NB4 (cell line): Measurements from ENCODE around the gene ZNF628.

Source experiments
- DNase-seq: peaks from one replicate; pipeline ENCODE4 v3.0.0; 2010; ENCODE audit warnings: low read depth
- H3K4me3 ChIP-seq: one replicate; pipeline ENCODE4 v1.5.1; 2011; ENCODE audit warnings: mild to moderate bottlenecking, low read depth, low read length, moderate library complexity
- CTCF ChIP-seq: IDR thresholded peaks from one replicate; pipeline ENCODE4 v1.5.1; 2012; ENCODE audit warnings: low read depth, low read length
- MAX ChIP-seq: IDR thresholded peaks from 2 replicates; pipeline ENCODE4 v1.6.1; 2011; ENCODE audit warnings: low read depth, low read length
- MYC ChIP-seq: IDR thresholded peaks from 2 replicates; pipeline ENCODE4 v1.6.1; 2011; ENCODE audit warnings: low read depth, low read length
- POLR2A ChIP-seq: IDR thresholded peaks from 2 replicates; pipeline ENCODE4 v1.6.1; 2011; ENCODE audit warnings: mild to moderate bottlenecking; ENCODE audit not compliant: insufficient read length; ENCODE audit errors: extremely low read depth

Gene ZNF628

GRCh38 chr19:55483706-55484592 lies 7.5 kb downstream of the ZNF628 start:
- no peak overlapping the region for H3K4me3 ChIP-seq
- TF ChIP-seq POLR2A = no peak
- TF ChIP-seq MAX = no peak
- no peak for TF ChIP-seq CTCF
- no peak for TF ChIP-seq MYC
- no peak for DNase-seq

- H3K4me3 ChIP-seq = peak within 1 kb of the TSS; percentile 52
- peak; percentile 67 for DNase-seq
- TF ChIP-seq CTCF (no peak), POLR2A (peak; percentile 32)
These were observed 8.4 kb downstream of the ZNF628 start, which contains the start of gene NAT14 for GRCh38 chr19:55484593-55485438. Gene NAT14 (plus strand): TSS chr19:55485188. CDS start chr19:55485709, 521 bp downstream.

- no peak for TF ChIP-seq MAX
- no peak for TF ChIP-seq MYC
- TF ChIP-seq CTCF = no peak
- TF ChIP-seq POLR2A = no peak
These were observed 9.1 kb downstream of the ZNF628 start for GRCh38 chr19:55485439-55486011.

GRCh38 chr19:55486043-55486970 lies 9.9 kb downstream of the ZNF628 start:
- TF ChIP-seq POLR2A = no peak
- TF ChIP-seq MYC = no peak
- TF ChIP-seq MAX = no peak
- no peak for TF ChIP-seq CTCF
- no peak overlapping the region for H3K4me3 ChIP-seq
- DNase-seq = no peak

More at GRCh38 chr19:55485439-55486011, 9.1 kb downstream of the ZNF628 start:
- DNase-seq = no peak
- H3K4me3 ChIP-seq = peak overlapping the region; percentile 52
